Testis (tissue), 2 donors: Measurements from ENCODE around the gene ATE1.

Experiments used
- POLR2A ChIP-seq: fragments of 450-650 bp; IDR thresholded peaks from one replicate; pipeline ENCODE4 v1.6.1; 2017; ENCODE audit warnings: antibody characterized with exemption, mild to moderate bottlenecking, moderate library complexity
- TF ChIP-seq, protein P1 (sequence below), 3 experiments: fragments of 450-650 bp in 2 of 3; fragments of 200-600 bp in 1 of 3; sonication (generic) in 1 of 3; IDR thresholded peaks; one replicate each; pipeline ENCODE4 v1.5.1; 2016 to 2019; ENCODE audit warnings: antibody characterized with exemption in 3 of 3, mild to moderate bottlenecking in 2 of 3, moderate library complexity in 1 of 3

DNA sequence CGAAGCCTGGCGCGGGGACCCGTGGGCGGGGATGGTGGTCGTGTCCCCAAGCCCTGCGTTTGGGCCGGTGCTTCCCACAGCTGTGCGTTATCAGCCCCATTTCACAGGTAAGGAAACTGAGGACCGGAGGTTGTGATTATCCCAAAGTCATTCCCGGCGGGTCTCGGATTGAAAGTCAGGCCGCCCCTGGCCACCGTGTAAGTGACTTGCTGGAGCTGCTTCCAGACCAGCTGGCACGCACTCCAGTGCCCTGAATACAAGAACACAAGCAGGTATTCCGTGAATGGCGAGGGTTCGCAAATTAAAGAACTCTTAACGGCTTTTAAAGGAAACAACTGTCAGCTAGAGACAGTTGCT, 675 bp upstream of the ATE1 start:
- TF ChIP-seq, protein P1, sequence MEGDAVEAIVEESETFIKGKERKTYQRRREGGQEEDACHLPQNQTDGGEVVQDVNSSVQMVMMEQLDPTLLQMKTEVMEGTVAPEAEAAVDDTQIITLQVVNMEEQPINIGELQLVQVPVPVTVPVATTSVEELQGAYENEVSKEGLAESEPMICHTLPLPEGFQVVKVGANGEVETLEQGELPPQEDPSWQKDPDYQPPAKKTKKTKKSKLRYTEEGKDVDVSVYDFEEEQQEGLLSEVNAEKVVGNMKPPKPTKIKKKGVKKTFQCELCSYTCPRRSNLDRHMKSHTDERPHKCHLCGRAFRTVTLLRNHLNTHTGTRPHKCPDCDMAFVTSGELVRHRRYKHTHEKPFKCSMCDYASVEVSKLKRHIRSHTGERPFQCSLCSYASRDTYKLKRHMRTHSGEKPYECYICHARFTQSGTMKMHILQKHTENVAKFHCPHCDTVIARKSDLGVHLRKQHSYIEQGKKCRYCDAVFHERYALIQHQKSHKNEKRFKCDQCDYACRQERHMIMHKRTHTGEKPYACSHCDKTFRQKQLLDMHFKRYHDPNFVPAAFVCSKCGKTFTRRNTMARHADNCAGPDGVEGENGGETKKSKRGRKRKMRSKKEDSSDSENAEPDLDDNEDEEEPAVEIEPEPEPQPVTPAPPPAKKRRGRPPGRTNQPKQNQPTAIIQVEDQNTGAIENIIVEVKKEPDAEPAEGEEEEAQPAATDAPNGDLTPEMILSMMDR (IDR thresholded peaks at IDR 0.05): no peak
- no peak for TF ChIP-seq POLR2A
